ENCODE data around the gene CACNA2D3. TPM values are rescaled to one million over a fixed set of nuclear protein-coding genes. Genes with fewer than 3 reads are reported as not detected.

CACNA2D3 gene
- total and polyA plus RNA-seq, 7 donors, result 2.7 to 13.5 (median 9.0) TPM

DNA sequence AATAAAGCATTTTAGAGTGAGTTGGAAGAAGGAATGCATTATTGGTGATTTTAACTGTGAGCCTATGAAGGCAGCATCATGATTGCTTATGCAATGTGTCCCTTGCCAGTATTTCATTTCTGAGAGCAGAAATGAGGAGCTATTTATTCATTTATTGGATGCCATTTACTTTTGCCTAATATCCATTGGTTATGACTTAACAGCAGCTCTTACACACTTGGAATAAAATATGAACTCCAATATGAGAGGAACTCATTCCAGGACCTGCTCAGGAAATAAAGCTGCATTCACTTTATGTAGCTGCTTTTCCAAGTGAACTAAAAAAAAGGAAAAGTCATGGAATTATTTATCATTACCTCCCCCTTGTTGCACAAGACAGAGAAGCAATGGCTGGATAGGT lies 525.4 kb downstream of the CACNA2D3 start:
- peaks cover 0 to 2% (median 0%) of the 10 kb centered on the region in 3 donors for H3K27me3 ChIP-seq (ENCODE audit: insufficient read depth in 3 of 3, low read length in 2 of 3)
- H3K9me3 ChIP-seq, result no peaks in the 10 kb centered on the region
- TF ChIP-seq, protein P1, sequence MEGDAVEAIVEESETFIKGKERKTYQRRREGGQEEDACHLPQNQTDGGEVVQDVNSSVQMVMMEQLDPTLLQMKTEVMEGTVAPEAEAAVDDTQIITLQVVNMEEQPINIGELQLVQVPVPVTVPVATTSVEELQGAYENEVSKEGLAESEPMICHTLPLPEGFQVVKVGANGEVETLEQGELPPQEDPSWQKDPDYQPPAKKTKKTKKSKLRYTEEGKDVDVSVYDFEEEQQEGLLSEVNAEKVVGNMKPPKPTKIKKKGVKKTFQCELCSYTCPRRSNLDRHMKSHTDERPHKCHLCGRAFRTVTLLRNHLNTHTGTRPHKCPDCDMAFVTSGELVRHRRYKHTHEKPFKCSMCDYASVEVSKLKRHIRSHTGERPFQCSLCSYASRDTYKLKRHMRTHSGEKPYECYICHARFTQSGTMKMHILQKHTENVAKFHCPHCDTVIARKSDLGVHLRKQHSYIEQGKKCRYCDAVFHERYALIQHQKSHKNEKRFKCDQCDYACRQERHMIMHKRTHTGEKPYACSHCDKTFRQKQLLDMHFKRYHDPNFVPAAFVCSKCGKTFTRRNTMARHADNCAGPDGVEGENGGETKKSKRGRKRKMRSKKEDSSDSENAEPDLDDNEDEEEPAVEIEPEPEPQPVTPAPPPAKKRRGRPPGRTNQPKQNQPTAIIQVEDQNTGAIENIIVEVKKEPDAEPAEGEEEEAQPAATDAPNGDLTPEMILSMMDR (IDR thresholded peaks at IDR 0.05), result no peak
- no peak for DNase-seq
- H3K27ac ChIP-seq, result no peak overlapping the region
- no peaks in the 10 kb centered on the region for H3K4me1 ChIP-seq
- no peak for ATAC-seq
- intact Hi-C loops (cut with DNase I), result no loop called here
- H3K4me3 ChIP-seq, result no peak overlapping the region
- no peaks in the 10 kb centered on the region for H3K36me3 ChIP-seq (ENCODE audit: insufficient read depth in 1 of 2, low read depth in 1 of 2)

DNA sequence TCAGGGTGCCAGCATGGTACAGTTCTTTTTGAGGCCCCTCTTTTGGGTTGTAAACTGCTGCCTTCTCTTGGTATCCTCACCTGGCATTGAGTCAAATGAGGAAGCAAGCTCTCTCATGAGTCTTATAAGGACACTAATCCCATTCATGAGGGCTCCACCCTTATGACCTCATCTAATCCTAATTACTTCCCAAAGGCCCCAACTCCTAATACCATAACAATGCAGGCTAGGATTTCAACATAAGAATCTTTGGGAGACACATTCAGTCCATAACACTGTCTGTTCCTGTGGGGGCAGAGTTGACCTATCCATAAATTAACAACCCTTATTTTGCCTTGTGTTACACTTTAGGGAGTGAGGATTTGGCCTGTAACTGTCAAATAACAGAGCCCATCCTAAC lies 527.2 kb downstream of the CACNA2D3 start:
- H3K4me3 ChIP-seq, result no peak overlapping the region
- no peak for DNase-seq
- TF ChIP-seq, protein P1 (IDR thresholded peaks at IDR 0.05), result no peak
- H3K27ac ChIP-seq, result no peak overlapping the region
- intact Hi-C loops (cut with DNase I), result no loop called here
- no peak for ATAC-seq
- no peaks in the 10 kb centered on the region for H3K9me3 ChIP-seq
- peaks cover 0 to 2% (median 0%) of the 10 kb centered on the region in 3 donors for H3K27me3 ChIP-seq (ENCODE audit: insufficient read depth in 3 of 3, low read length in 2 of 3)
- H3K4me1 ChIP-seq, result no peaks in the 10 kb centered on the region
- no peaks in the 10 kb centered on the region for H3K36me3 ChIP-seq (ENCODE audit: insufficient read depth in 1 of 2, low read depth in 1 of 2)

DNA sequence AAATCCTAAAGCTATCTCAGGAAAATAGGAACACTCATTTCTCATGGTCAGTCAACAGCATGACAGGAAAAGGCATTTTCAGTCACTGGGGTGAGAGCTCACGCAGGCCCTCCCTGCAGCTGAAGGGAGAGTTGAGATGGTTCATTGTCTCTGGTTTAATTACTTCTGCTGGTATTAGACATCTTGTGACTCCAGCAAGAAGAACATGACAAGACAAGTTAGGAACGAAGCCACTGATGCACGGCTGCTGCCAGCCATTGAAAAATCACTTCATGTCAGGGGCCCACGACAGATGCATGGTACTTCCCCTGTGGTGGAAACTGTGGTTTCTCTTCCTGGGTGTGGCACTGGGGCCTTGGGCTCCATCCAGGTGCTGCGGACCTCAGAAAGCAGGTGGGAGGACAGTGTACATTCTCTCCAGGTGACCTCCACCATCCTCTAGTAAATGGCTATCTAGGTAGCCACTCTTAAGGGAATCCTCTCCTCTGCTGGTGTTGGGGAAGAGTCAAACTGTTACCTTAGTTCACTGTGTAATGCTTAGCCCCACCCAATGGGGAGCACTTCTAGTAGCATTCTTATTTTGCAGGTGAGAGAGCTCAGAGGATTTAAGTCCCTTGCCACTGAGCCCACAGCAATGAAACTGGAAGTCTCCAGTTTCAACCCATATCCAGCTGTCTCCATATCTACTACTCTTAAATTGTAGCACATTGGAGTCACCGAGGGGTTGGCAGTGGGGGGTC lies 531.3 kb downstream of the CACNA2D3 start:
- H3K4me1 ChIP-seq, result no peaks in the 10 kb centered on the region
- H3K27ac ChIP-seq, result no peak overlapping the region
- H3K27me3 ChIP-seq (ENCODE audit: insufficient read depth in 3 of 3, low read length in 2 of 3), result peaks cover 0 to 2% (median 0%) of the 10 kb centered on the region in 3 donors
- ATAC-seq (no peak), DNase-seq (no peak)
- no peaks in the 10 kb centered on the region for H3K36me3 ChIP-seq (ENCODE audit: insufficient read depth in 1 of 2, low read depth in 1 of 2)
- H3K9me3 ChIP-seq, result no peaks in the 10 kb centered on the region
- intact Hi-C loops (cut with DNase I), result no loop called here
- TF ChIP-seq, protein P1 (IDR thresholded peaks at IDR 0.05), result no peak
- no peak overlapping the region for H3K4me3 ChIP-seq
- 80 to 90% (median 80%) methylated on average over 6 of the region's 6 CpGs for WGBS, 3 donors

DNA sequence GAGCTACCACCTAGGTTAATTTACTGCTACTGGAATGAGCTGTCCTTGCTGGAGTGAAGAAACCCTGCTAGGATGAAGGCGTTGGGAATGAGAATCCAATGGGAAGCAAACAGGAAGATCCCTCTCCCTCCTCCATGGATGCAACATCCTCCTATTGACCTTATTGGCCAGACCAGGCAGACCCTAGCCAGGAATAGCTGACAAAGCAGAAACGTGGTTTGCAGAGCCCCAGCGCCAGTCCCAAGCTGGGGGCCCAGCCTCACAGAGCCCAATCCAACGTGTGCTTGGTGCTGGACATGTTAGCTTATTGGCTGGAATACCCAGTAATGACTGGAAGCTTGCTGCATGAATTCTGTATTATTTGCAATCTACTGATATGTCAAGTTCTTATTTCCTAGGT lies 532.4 kb downstream of the CACNA2D3 start:
- no peak overlapping the region for H3K27ac ChIP-seq
- intact Hi-C loops (cut with DNase I), result no loop called here
- peaks cover 0 to 2% (median 0%) of the 10 kb centered on the region in 3 donors for H3K27me3 ChIP-seq (ENCODE audit: insufficient read depth in 3 of 3, low read length in 2 of 3)
- no peaks in the 10 kb centered on the region for H3K36me3 ChIP-seq (ENCODE audit: insufficient read depth in 1 of 2, low read depth in 1 of 2)
- TF ChIP-seq, protein P1 (IDR thresholded peaks at IDR 0.05), result no peak
- ATAC-seq (no peak), DNase-seq (no peak)
- no peak overlapping the region for H3K4me3 ChIP-seq
- WGBS, 3 donors, result 76 to 85% (median 83%) methylated on average over 4 of the region's 4 CpGs
- H3K4me1 ChIP-seq, result no peaks in the 10 kb centered on the region
- H3K9me3 ChIP-seq, result no peaks in the 10 kb centered on the region

DNA sequence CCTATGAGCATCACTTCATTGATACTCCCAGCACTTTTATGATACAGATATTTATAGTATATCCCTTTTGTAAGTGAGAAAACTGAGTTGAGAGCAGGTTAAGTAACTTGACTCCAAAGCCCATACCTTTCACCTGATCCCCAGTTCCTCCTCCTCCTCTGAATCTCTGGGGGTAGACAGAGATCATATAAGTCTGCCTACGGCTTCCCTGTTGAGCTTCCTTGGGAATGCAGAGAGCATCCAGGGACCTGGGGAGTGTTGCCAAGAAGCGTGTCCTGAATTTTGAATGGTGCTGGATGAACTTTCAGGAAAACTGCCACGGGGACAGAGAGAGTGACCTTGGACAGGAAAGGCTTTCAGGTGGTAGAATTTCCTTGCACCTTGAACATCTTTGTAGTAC lies 537.0 kb downstream of the CACNA2D3 start:
- H3K36me3 ChIP-seq (ENCODE audit: insufficient read depth in 1 of 2, low read depth in 1 of 2), result no peaks in the 10 kb centered on the region
- DNase-seq (no peak), ATAC-seq (no peak)
- H3K27ac ChIP-seq, result no peak overlapping the region
- TF ChIP-seq, protein P1 (IDR thresholded peaks at IDR 0.05), result no peak
- WGBS, 3 donors, result 42 to 55% (median 47%) methylated on average over 3 of the region's 3 CpGs
- intact Hi-C loops (cut with DNase I), result no loop called here
- no peaks in the 10 kb centered on the region for H3K9me3 ChIP-seq
- no peaks in the 10 kb centered on the region for H3K27me3 ChIP-seq (ENCODE audit: insufficient read depth in 3 of 3, low read length in 2 of 3)
- H3K4me1 ChIP-seq, result no peaks in the 10 kb centered on the region
- no peak overlapping the region for H3K4me3 ChIP-seq

Measured in psoas muscle (tissue), 8 donors.